Neuronal stem cell (in vitro differentiated cells): ENCODE measurements around the gene NPR3.

Experiments used
- DNase-seq: peaks from one replicate; pipeline ENCODE4 v3.0.0-alpha.2; 2013; ENCODE audit warnings: low spot score
- H2AFZ ChIP-seq: one replicate; pipeline ENCODE4 v1.6.1; 2013; ENCODE audit warnings: mild to moderate bottlenecking, low read length, inconsistent platforms
- H2AK5ac ChIP-seq: 2 replicates; pipeline ENCODE4 v1.6.1; 2013; ENCODE audit warnings: low read depth, mild to moderate bottlenecking, inconsistent platforms, low read length, moderate library complexity, mixed read lengths
- H2BK120ac ChIP-seq: 2 replicates; pipeline ENCODE4 v1.6.1; 2013; ENCODE audit warnings: low read depth, mild to moderate bottlenecking, inconsistent platforms, low read length, moderate library complexity, mixed read lengths
- H2BK12ac ChIP-seq: one replicate; pipeline ENCODE4 v1.6.1; 2013; ENCODE audit warnings: low read length, inconsistent platforms
- H2BK15ac ChIP-seq: 2 replicates; pipeline ENCODE4 v1.6.1; 2013; ENCODE audit warnings: mild to moderate bottlenecking, low read length, inconsistent platforms, mixed read lengths
- H2BK5ac ChIP-seq: one replicate; pipeline ENCODE4 v1.6.1; 2013; ENCODE audit warnings: inconsistent platforms, mild to moderate bottlenecking, low read length, moderate library complexity
- H3K14ac ChIP-seq: one replicate; pipeline ENCODE4 v1.6.1; 2013; ENCODE audit warnings: low read length, inconsistent platforms
- H3K18ac ChIP-seq: 2 replicates; pipeline ENCODE4 v1.6.1; 2013; ENCODE audit warnings: low read length, inconsistent platforms
- H3K23ac ChIP-seq: 2 replicates; pipeline ENCODE4 v1.6.1; 2013; ENCODE audit warnings: low read depth, mild to moderate bottlenecking, mixed read lengths, low read length, inconsistent platforms; ENCODE audit not compliant: poor library complexity
- H3K27ac ChIP-seq: replicated peaks from 3 replicates; pipeline ENCODE4 v1.5.1; 2013; ENCODE audit warnings: low read length, inconsistent platforms
- H3K27me3 ChIP-seq, 3 experiments: 2 replicates each; pipeline ENCODE4 v1.6.1; 2013; ENCODE audit warnings: low read length in 3 of 3, mild to moderate bottlenecking in 2 of 3, inconsistent platforms in 1 of 3, low read depth in 1 of 3, mixed read lengths in 1 of 3, moderate library complexity in 1 of 3; ENCODE audit not compliant: control insufficient read depth in 3 of 3, insufficient read depth in 3 of 3
- H3K36me3 ChIP-seq, 2 donors: replicated peaks in 1 of 2; 2 replicates each; pipeline ENCODE4 v1.6.1; 2013; ENCODE audit warnings: low read length in 2 of 2; ENCODE audit not compliant: control insufficient read depth in 2 of 2, insufficient read depth in 2 of 2
- H3K4ac ChIP-seq: 2 replicates; pipeline ENCODE4 v1.6.1; 2013; ENCODE audit warnings: inconsistent platforms, mild to moderate bottlenecking, low read length, moderate library complexity
- H3K4me1 ChIP-seq, 2 donors: 1 replicate in 1 of 2; 2 replicates in 1 of 2; pipeline ENCODE4 v1.6.1; 2013; ENCODE audit warnings: low read length in 2 of 2, low read depth in 1 of 2; ENCODE audit not compliant: control insufficient read depth in 2 of 2, insufficient read depth in 1 of 2
- H3K4me2 ChIP-seq: one replicate; pipeline ENCODE4 v1.6.1; 2013; ENCODE audit warnings: mild to moderate bottlenecking, low read length, inconsistent platforms; ENCODE audit not compliant: insufficient read depth, poor library complexity, severe bottlenecking
- H3K4me3 ChIP-seq, 2 donors: 2 replicates each; pipeline ENCODE4 v1.5.1; 2013; ENCODE audit warnings: low read length in 2 of 2, mild to moderate bottlenecking in 2 of 2, inconsistent platforms in 1 of 2, moderate library complexity in 1 of 2
- H3K79me1 ChIP-seq: one replicate; pipeline ENCODE4 v1.6.1; 2013; ENCODE audit warnings: low read depth, mild to moderate bottlenecking, inconsistent platforms, low read length, moderate library complexity
- H3K9ac ChIP-seq: one replicate; pipeline ENCODE4 v1.6.1; 2013; ENCODE audit warnings: mild to moderate bottlenecking, low read depth, low read length, inconsistent platforms; ENCODE audit not compliant: poor library complexity
- H3K9me3 ChIP-seq, 2 donors: replicated peaks in 1 of 2; 2 replicates each; pipeline versions ENCODE3 to v1.6.1; 2013; ENCODE audit warnings: low read length in 2 of 2, mild to moderate bottlenecking in 2 of 2, inconsistent platforms in 1 of 2, low read depth in 1 of 2, mixed read lengths in 1 of 2, moderate library complexity in 1 of 2; ENCODE audit not compliant: control insufficient read depth in 2 of 2, insufficient read depth in 1 of 2
- H4K8ac ChIP-seq: one replicate; pipeline ENCODE4 v1.6.1; 2013; ENCODE audit warnings: low read depth, mild to moderate bottlenecking, inconsistent platforms, low read length, moderate library complexity
- H4K91ac ChIP-seq: one replicate; pipeline ENCODE4 v1.6.1; 2013; ENCODE audit warnings: low read length, low read depth, mild to moderate bottlenecking, inconsistent platforms; ENCODE audit not compliant: poor library complexity
- WGBS, 2 donors: extraction: QIAGEN DNeasy Blood & Tissue Kit; methylation state at CpG; one replicate each; pipeline ENCODE4 v1.1.7; 2013; ENCODE audit warnings: missing lambda C conversion rate in 2 of 2, mixed read lengths in 1 of 2; ENCODE audit not compliant: insufficient read length in 2 of 2, insufficient replicate concordance in 1 of 2; ENCODE audit errors: extremely low coverage in 2 of 2; 5-methylcytosine and 5-hydroxymethylcytosine counted together

The NPR3 gene

DNA sequence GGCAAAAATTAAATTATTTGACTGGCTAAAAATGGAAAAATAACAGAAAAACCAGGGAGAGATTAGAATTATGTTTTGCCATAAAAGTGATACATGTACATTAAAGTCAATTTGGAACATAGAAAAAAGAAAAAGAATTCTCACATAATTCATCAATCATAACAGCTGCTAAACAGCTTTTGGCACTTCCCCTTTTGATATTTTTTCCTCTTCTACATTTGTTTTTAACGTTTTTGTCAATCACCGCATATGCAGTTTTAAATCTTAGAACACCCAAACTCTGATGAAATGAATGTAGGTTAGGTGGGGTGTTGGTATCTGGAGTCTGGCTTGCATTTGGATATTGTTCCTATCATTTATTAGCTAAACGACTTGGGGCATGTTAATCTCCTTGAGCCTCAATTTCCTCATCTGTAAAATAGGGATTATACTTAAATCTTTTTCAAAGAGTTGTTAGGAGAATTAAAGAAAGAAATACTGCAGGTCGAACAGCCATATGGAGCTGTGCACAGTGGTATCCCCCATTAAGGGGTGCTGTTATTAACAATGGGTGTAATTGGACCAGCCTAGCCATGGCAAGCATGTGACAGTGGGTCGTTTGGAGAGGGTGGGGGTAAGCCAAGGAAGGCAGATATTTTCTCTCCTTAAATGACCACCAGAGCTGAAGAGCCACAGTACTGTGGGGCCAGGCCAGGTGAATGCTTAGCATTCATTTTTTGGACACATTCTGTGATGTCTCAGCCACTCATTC lies 22.6 kb downstream of the NPR3 start:
- no CpG with 5 or more reads among the region's 5 CpGs for WGBS, 2 donors
- no peak overlapping the region for H3K27ac ChIP-seq
- no peak overlapping the region for H2AK5ac ChIP-seq
- no peaks in the 10 kb centered on the region for H3K36me3 ChIP-seq
- peaks cover 0 to 2% of the 10 kb centered on the region in 2 donors for H3K9me3 ChIP-seq
- H4K8ac ChIP-seq: no peak overlapping the region
- no peak overlapping the region for H2BK120ac ChIP-seq
- no peak overlapping the region for H4K91ac ChIP-seq
- no peak overlapping the region for H3K18ac ChIP-seq
- no peaks in the 10 kb centered on the region for H3K4me1 ChIP-seq
- no peaks in the 10 kb centered on the region for H3K27me3 ChIP-seq
- no peak overlapping the region for H2BK5ac ChIP-seq
- no peak for DNase-seq
- no peak overlapping the region for H3K4ac ChIP-seq
- no peak overlapping the region for H2BK12ac ChIP-seq
- no peak overlapping the region for H3K4me3 ChIP-seq
- H3K79me1 ChIP-seq: no peaks in the 10 kb centered on the region
- no peak overlapping the region for H3K23ac ChIP-seq
- H2AFZ ChIP-seq: no peak overlapping the region
- no peak overlapping the region for H3K4me2 ChIP-seq
- H2BK15ac ChIP-seq: no peak overlapping the region
- H3K14ac ChIP-seq: no peak overlapping the region
- no peak overlapping the region for H3K9ac ChIP-seq

- Histone ChIP-seq H2BK5ac (no peak overlapping the region), H3K36me3 (no peaks in the 10 kb centered on the region), H3K4me3 (no peak overlapping the region), H4K8ac (no peak overlapping the region), H3K18ac (no peak overlapping the region), H3K23ac (no peak overlapping the region), H3K27ac (no peak overlapping the region), H3K4ac (no peak overlapping the region), H2BK15ac (no peak overlapping the region), H3K4me1 (peaks cover 0 to 2% of the 10 kb centered on the region in 2 donors), H3K27me3 (no peaks in the 10 kb centered on the region), H3K79me1 (no peaks in the 10 kb centered on the region), H3K9me3 (peaks cover 0 to 2% of the 10 kb centered on the region in 2 donors), H2AFZ (no peak overlapping the region), H3K4me2 (no peak overlapping the region), H4K91ac (no peak overlapping the region), H3K9ac (no peak overlapping the region), H2BK12ac (no peak overlapping the region), H2BK120ac (no peak overlapping the region), H3K14ac (no peak overlapping the region), H2AK5ac (no peak overlapping the region)
- no CpG with 5 or more reads among the region's 8 CpGs for WGBS, 2 donors
- no peak for DNase-seq
Observed at GRCh38 chr5:32734827-32735378, 23.8 kb downstream of the NPR3 start.

GRCh38 chr5:32735512-32735911 lies 24.4 kb downstream of the NPR3 start:
- no peak overlapping the region for H3K14ac ChIP-seq
- no peak for DNase-seq
- no peak overlapping the region for H3K23ac ChIP-seq
- H3K18ac ChIP-seq: no peak overlapping the region
- H3K27me3 ChIP-seq: no peaks in the 10 kb centered on the region
- WGBS, 2 donors: no CpG with 5 or more reads among the region's 5 CpGs
- H3K36me3 ChIP-seq: no peaks in the 10 kb centered on the region
- H3K9me3 ChIP-seq: peaks cover 0 to 2% of the 10 kb centered on the region in 2 donors
- H3K4me1 ChIP-seq: peaks cover 0 to 2% of the 10 kb centered on the region in 2 donors
- H3K27ac ChIP-seq: no peak overlapping the region
- H2AFZ ChIP-seq: no peak overlapping the region
- H2AK5ac ChIP-seq: no peak overlapping the region
- H2BK12ac ChIP-seq: no peak overlapping the region
- H2BK120ac ChIP-seq: no peak overlapping the region
- no peak overlapping the region for H4K91ac ChIP-seq
- H3K4ac ChIP-seq: no peak overlapping the region
- no peak overlapping the region for H3K4me2 ChIP-seq
- no peaks in the 10 kb centered on the region for H3K79me1 ChIP-seq
- H2BK5ac ChIP-seq: no peak overlapping the region
- H2BK15ac ChIP-seq: no peak overlapping the region
- no peak overlapping the region for H3K4me3 ChIP-seq
- H3K9ac ChIP-seq: no peak overlapping the region
- no peak overlapping the region for H4K8ac ChIP-seq

- Histone ChIP-seq H2AK5ac (no peak overlapping the region), H3K9me3 (peaks cover 0 to 2% of the 10 kb centered on the region in 2 donors), H3K27me3 (no peaks in the 10 kb centered on the region), H4K91ac (no peak overlapping the region), H3K23ac (no peak overlapping the region), H2BK5ac (no peak overlapping the region), H3K27ac (no peak overlapping the region), H3K4me1 (peaks cover 0 to 2% of the 10 kb centered on the region in 2 donors), H2BK15ac (no peak overlapping the region), H3K36me3 (no peaks in the 10 kb centered on the region), H2AFZ (no peak overlapping the region), H3K4me3 (no peak overlapping the region), H3K9ac (no peak overlapping the region), H4K8ac (no peak overlapping the region), H2BK12ac (no peak overlapping the region), H2BK120ac (no peak overlapping the region), H3K18ac (no peak overlapping the region), H3K4ac (no peak overlapping the region), H3K14ac (no peak overlapping the region), H3K4me2 (no peak overlapping the region), H3K79me1 (no peaks in the 10 kb centered on the region)
- no CpG with 5 or more reads among the region's 3 CpGs for WGBS, 2 donors
- no peak for DNase-seq
Observed at GRCh38 chr5:32736842-32737241, 25.7 kb downstream of the NPR3 start.
